HepG2 (cell line): Measurements from ENCODE around the gene SEMA4B. TPM values are rescaled to one million over a fixed set of nuclear protein-coding genes. Genes with fewer than 3 reads are reported as not detected.

Experiments
- ADNP ChIP-seq: sonication (generic); formaldehyde crosslinking; IDR thresholded peaks from 2 replicates; pipeline ENCODE4 v1.4.0; 2020; ENCODE audit warnings: missing genetic modification reagents
- DMAP1 ChIP-seq: IDR thresholded peaks from 2 replicates; pipeline ENCODE4 v1.6.1; 2016
- GTF2F1 ChIP-seq: fragments of 150-350 bp; IDR thresholded peaks from 2 replicates; pipeline ENCODE4 v1.6.1; 2014; ENCODE audit warnings: low read length
- HCFC1 ChIP-seq: fragments of 150-350 bp; IDR thresholded peaks from 2 replicates; pipeline ENCODE4 v1.6.1; 2014; ENCODE audit warnings: low read depth, low read length
- KLF9 ChIP-seq: IDR thresholded peaks from 2 replicates; pipeline ENCODE4 v1.6.1; 2016; ENCODE audit warnings: low read depth
- MLXIP ChIP-seq: sonication (generic); formaldehyde crosslinking; IDR thresholded peaks from 2 replicates; pipeline ENCODE4 v1.9.0; 2021; ENCODE audit warnings: missing genetic modification reagents, borderline replicate concordance
- NFIC ChIP-seq: IDR thresholded peaks from 2 replicates; pipeline ENCODE4 v1.6.1; 2012; ENCODE audit warnings: mild to moderate bottlenecking, low read length, inconsistent platforms
- NRL ChIP-seq: sonication (generic); formaldehyde crosslinking; IDR thresholded peaks from 2 replicates; pipeline ENCODE4 v1.5.0; 2020; ENCODE audit warnings: missing genetic modification reagents, mild to moderate bottlenecking, moderate library complexity, borderline replicate concordance
- PHF5A ChIP-seq: IDR thresholded peaks from one replicate; pipeline ENCODE4 v1.6.1; 2018; ENCODE audit warnings: low read depth, missing genetic modification reagents; ENCODE audit not compliant: unreplicated experiment
- TRIM22 ChIP-seq: fragments of 450-650 bp; IDR thresholded peaks from 2 replicates; pipeline ENCODE4 v1.6.1; 2017
- ZNF121 ChIP-seq: sonication (generic); formaldehyde crosslinking; IDR thresholded peaks from 2 replicates; pipeline ENCODE4 v1.5.0; 2020; ENCODE audit warnings: mild to moderate bottlenecking, missing genetic modification reagents
- ZNF207 ChIP-seq: fragments of 450-650 bp; IDR thresholded peaks from 2 replicates; pipeline ENCODE4 v1.6.1; 2016; ENCODE audit warnings: antibody characterized with exemption, borderline replicate concordance
- ZNF619 ChIP-seq: sonication (generic); formaldehyde crosslinking; IDR thresholded peaks from 2 replicates; pipeline ENCODE4 v1.4.0; 2020; ENCODE audit warnings: mild to moderate bottlenecking, missing genetic modification reagents
- ZNF646 ChIP-seq: sonication (generic); formaldehyde crosslinking; IDR thresholded peaks from 2 replicates; pipeline ENCODE4 v1.9.0; 2021; ENCODE audit warnings: mild to moderate bottlenecking, missing genetic modification reagents
- ZNF777 ChIP-seq: sonication (generic); formaldehyde crosslinking; IDR thresholded peaks from 2 replicates; pipeline ENCODE4 v1.4.0; 2020; ENCODE audit warnings: missing genetic modification reagents
- ZNF780A ChIP-seq: sonication (generic); formaldehyde crosslinking; IDR thresholded peaks from 2 replicates; pipeline ENCODE4 v1.8.0; 2022; ENCODE audit warnings: mild to moderate bottlenecking, missing genetic modification reagents, moderate library complexity
- polyA plus RNA-seq, 8 experiments: library from polyadenylated mRNA; depleted of rRNA in 3 of 8; stranded (reverse) in 7 of 8; unstranded in 1 of 8; fragments of >200 nt; fragmentation: Illumina TruSeq in 4 of 8; extraction: Trizol in 4 of 8; gene quantifications; 2 replicates each; pipeline versions ENCODE4 v1.2.1 to v1.2.3, GENCODE V29; 2011 to 2016; ENCODE audit warnings: low read depth in 4 of 8, missing spikeins in 1 of 8, mixed read lengths in 1 of 8; ENCODE audit not compliant: insufficient read depth in 1 of 8
- total RNA-seq, 5 experiments: library from RNA; depleted of rRNA; stranded (reverse); fragments of >200 nt; fragmentation: Illumina TruSeq; extraction: Trizol; gene quantifications; 2 replicates each; pipeline ENCODE4 v1.2.3, GENCODE V29; 2016; ENCODE audit warnings: low read depth in 1 of 5

The SEMA4B gene
- total and polyA plus RNA-seq, 2 of the 13 experiments (the other 11 are each of a cell fraction or from before 2014, with no cell fraction given): 2.1 to 17.0 TPM

GRCh38 chr15:90184786-90185704 is 16.1 kb upstream of the SEMA4B start (continued):
- no peak for TF ChIP-seq TRIM22
- TF ChIP-seq MLXIP (CRISPR knock-in tag): no peak
- no peak for TF ChIP-seq ZNF207
- TF ChIP-seq ZNF646: no peak
- no peak for TF ChIP-seq HCFC1
- TF ChIP-seq NRL (CRISPR knock-in tag): no peak
- TF ChIP-seq DMAP1 (CRISPR knock-in tag): no peak
- no peak for TF ChIP-seq NFIC
- TF ChIP-seq KLF9 (CRISPR knock-in tag): no peak
- no peak for TF ChIP-seq PHF5A
- TF ChIP-seq ZNF777 (CRISPR knock-in tag): 0 out of 2 replicates have a peak, but pooled peaks have one; percentile 55
- no peak for TF ChIP-seq ZNF121 (CRISPR knock-in tag)
- TF ChIP-seq ZNF619 (CRISPR knock-in tag): no peak
- no peak for TF ChIP-seq ZNF780A (CRISPR knock-in tag)
- TF ChIP-seq ADNP (CRISPR knock-in tag): no peak
- TF ChIP-seq GTF2F1: no peak
